Measurements from ENCODE around the gene TGM3.

DNA sequence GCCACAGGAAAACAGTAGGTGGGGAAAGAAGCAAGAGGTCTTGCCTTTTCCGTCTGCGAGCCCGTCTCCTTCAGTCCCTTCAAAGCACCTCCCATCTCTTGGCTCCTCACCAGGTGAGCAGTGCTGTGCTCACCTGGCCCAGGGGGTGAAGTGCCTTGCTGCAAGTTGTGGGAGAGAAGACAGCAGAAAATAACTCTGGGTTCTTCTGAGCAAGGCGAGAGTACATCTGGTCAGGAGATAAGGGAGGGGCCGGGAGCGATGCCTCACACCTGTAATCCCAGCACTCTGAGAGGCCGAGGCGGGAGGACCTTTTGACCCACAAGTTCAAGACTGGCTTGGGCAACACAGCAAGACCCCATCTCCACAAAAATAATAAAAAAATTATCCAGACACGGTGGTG lies 35.6 kb upstream of the TGM3 start:
- TF ChIP-seq, protein P1, sequence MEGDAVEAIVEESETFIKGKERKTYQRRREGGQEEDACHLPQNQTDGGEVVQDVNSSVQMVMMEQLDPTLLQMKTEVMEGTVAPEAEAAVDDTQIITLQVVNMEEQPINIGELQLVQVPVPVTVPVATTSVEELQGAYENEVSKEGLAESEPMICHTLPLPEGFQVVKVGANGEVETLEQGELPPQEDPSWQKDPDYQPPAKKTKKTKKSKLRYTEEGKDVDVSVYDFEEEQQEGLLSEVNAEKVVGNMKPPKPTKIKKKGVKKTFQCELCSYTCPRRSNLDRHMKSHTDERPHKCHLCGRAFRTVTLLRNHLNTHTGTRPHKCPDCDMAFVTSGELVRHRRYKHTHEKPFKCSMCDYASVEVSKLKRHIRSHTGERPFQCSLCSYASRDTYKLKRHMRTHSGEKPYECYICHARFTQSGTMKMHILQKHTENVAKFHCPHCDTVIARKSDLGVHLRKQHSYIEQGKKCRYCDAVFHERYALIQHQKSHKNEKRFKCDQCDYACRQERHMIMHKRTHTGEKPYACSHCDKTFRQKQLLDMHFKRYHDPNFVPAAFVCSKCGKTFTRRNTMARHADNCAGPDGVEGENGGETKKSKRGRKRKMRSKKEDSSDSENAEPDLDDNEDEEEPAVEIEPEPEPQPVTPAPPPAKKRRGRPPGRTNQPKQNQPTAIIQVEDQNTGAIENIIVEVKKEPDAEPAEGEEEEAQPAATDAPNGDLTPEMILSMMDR (IDR thresholded peaks at IDR 0.05): no peak
- no peak for TF ChIP-seq POLR2AphosphoS5 (IDR thresholded peaks at IDR 0.05; ENCODE audit: insufficient read depth in 1 of 2, low read depth in 1 of 2)
